Vagina (tissue), 2 donors: ENCODE measurements around the gene ZNF479.

Source experiments
- CTCF ChIP-seq, 3 experiments: fragments of 450-650 bp in 2 of 3; fragments of 200-600 bp in 1 of 3; sonication (generic) in 1 of 3; IDR thresholded peaks; one replicate each; pipeline ENCODE4 v1.5.1; 2017 to 2019; ENCODE audit warnings: antibody characterized with exemption in 3 of 3, mild to moderate bottlenecking in 2 of 3, moderate library complexity in 2 of 3
- POLR2AphosphoS5 ChIP-seq, 2 donors: sonication (generic); formaldehyde crosslinking; IDR thresholded peaks; one replicate each; pipeline ENCODE4 v1.9.0; 2017; ENCODE audit warnings: antibody characterized with exemption in 2 of 2, mild to moderate bottlenecking in 2 of 2, low read depth in 1 of 2; ENCODE audit not compliant: insufficient read depth in 1 of 2

- no peak for TF ChIP-seq POLR2AphosphoS5 (IDR thresholded peaks at IDR 0.05; ENCODE audit: insufficient read depth in 1 of 2, low read depth in 1 of 2)
- TF ChIP-seq CTCF (IDR thresholded peaks at IDR 0.05): no peak
Observed at GRCh38 chr7:57177856-57178767, 45.9 kb upstream of the ZNF479 start.
